ENCODE measurements around the gene SLCO1B1.

- TF ChIP-seq CTCF (conservative IDR thresholded peaks at IDR 0.05 in 1 of 2, IDR thresholded peaks at IDR 0.05 in 1 of 2; ENCODE audit: extremely low read depth in 1 of 2, insufficient read depth in 1 of 2, low read depth in 1 of 2, low read length in 2 of 2): no peak
- TF ChIP-seq EZH2 (IDR thresholded peaks at IDR 0.05; ENCODE audit: borderline replicate concordance, low read length): no peak
These were observed 134.9 kb downstream of the SLCO1B1 start for GRCh38 chr12:21265932-21266331.
